MCF 10A (cell line): Measurements from ENCODE around the gene BUD13. TPM values are rescaled to one million over a fixed set of nuclear protein-coding genes. Genes with fewer than 3 reads are reported as not detected.
"Not testable (repeated sequence)": the region's sequence is repeated elsewhere in the genome, so short reads cannot be mapped to it uniquely, and the experiment has no call there.

Experiments used
- BruUV-seq: library from RNA; stranded (reverse); fragments of 400-500 nt; replicated peaks from 2 replicates; lab custom pipeline; 2021; lab: Mats Ljungman, UMichigan
- CTCF ChIA-PET: fragments of 300-600 bp; sonication (Branson Sonifier 250); formaldehyde crosslinking; extraction: SDS; loops from one replicate; lab custom pipeline; 2021; ENCODE audit warnings: antibody characterized with exemption, inconsistent platforms; lab: Yijun Ruan, JAX
- POLR2A ChIA-PET: fragments of 300-600, 350-650 bp; sonication (Branson Sonifier 250); formaldehyde crosslinking; extraction: SDS; loops from one replicate; lab custom pipeline; 2020; ENCODE audit warnings: antibody characterized with exemption, inconsistent platforms; lab: Yijun Ruan, JAX
- DNase-seq: peaks from one replicate; pipeline ENCODE4 v3.0.0-alpha.2; 2018; ENCODE audit not compliant: unreplicated experiment
- H3K27ac Mint-ChIP-seq: one replicate; pipeline ENCODE4 v1.8.0; 2022; ENCODE audit warnings: mild to moderate bottlenecking, low read depth, mixed read lengths; ENCODE audit not compliant: unreplicated experiment
- H3K27me3 Mint-ChIP-seq: one replicate; pipeline ENCODE4 v1.8.0; 2022; ENCODE audit warnings: mixed read lengths; ENCODE audit not compliant: insufficient read depth, unreplicated experiment
- H3K36me3 Mint-ChIP-seq: one replicate; pipeline ENCODE4 v1.8.0; 2022; ENCODE audit warnings: mild to moderate bottlenecking, moderate library complexity, mixed read lengths; ENCODE audit not compliant: insufficient read depth, unreplicated experiment
- H3K4me1 Mint-ChIP-seq: one replicate; pipeline ENCODE4 v1.8.0; 2022; ENCODE audit warnings: mixed read lengths; ENCODE audit not compliant: insufficient read depth, unreplicated experiment
- H3K4me3 Mint-ChIP-seq: one replicate; pipeline ENCODE4 v1.8.0; 2022; ENCODE audit warnings: mild to moderate bottlenecking, moderate library complexity, mixed read lengths; ENCODE audit not compliant: unreplicated experiment
- H3K9me3 Mint-ChIP-seq: one replicate; pipeline ENCODE4 v1.8.0; 2022; ENCODE audit warnings: mixed read lengths; ENCODE audit not compliant: unreplicated experiment
- CTCF ChIP-seq: fragments of 200-600 bp; IDR thresholded peaks from one replicate; pipeline ENCODE4 v1.8.0; 2022; ENCODE audit warnings: antibody characterized with exemption, mild to moderate bottlenecking; ENCODE audit not compliant: unreplicated experiment
- intact Hi-C: fragments of 100-400 bp; cut with micrococcal nuclease; formaldehyde crosslinking; loops from 2 replicates; pipeline ENCODE4 v1.14.1; 2022
- total RNA-seq: library from RNA; stranded (reverse); gene quantifications from 2 replicates; pipeline ENCODE4 v1.2.3, GENCODE V29; 2022

BUD13 gene
- total RNA-seq, 1 experiment from 2014 or later: 15.1 TPM

GRCh38 chr11:116771935-116772334 is 852 bp downstream of the BUD13 start:
- H3K36me3 Mint-ChIP-seq: peaks cover 42% of the 10 kb centered on the region
- TF ChIP-seq CTCF: no peak
- intact Hi-C loops: loop anchor here (5.0 kb wide), 1 partner anchor 335 kb away; no protein-coding TSS in a partner anchor
- TSS peak; percentile 58 for BruUV-seq
- ChIA-PET CTCF (interaction anchor here (0.6 to 1.4 kb wide), 2 partner anchors 64 to 1792 kb away, joined by 3 to 6 read pairs; no protein-coding TSS in a partner anchor), POLR2A (interaction anchor here (0.7 to 5.8 kb wide), 9 partner anchors 8 to 373 kb away, joined by 3 to 59 read pairs (median 4); partner anchors contain the start of genes PAFAH1B2 and ZPR1)
- DNase-seq: no peak
- no peaks in the 10 kb centered on the region for H3K27me3 Mint-ChIP-seq
- peak overlapping the region; percentile 97 for H3K4me3 Mint-ChIP-seq
- peak overlapping the region; percentile 98 for H3K27ac Mint-ChIP-seq
- H3K4me1 Mint-ChIP-seq: peaks cover 25% of the 10 kb centered on the region
- H3K9me3 Mint-ChIP-seq: no peaks in the 10 kb centered on the region

- Mint-ChIP-seq H3K4me3 (no peak overlapping the region), H3K4me1 (no peaks in the 10 kb centered on the region), H3K9me3 (no peaks in the 10 kb centered on the region), H3K36me3 (peaks cover 63% of the 10 kb centered on the region), H3K27me3 (no peaks in the 10 kb centered on the region), H3K27ac (no peak overlapping the region)
- BruUV-seq: no TSS peak
- POLR2A ChIA-PET: interaction anchor here (0.6 to 1.3 kb wide), 2 partner anchors 10 to 19 kb away, joined by 3 read pairs; no protein-coding TSS in a partner anchor
- no peak for DNase-seq
- CTCF ChIA-PET: interaction anchor here (1.1 kb wide), 1 partner anchor 28 kb away, joined by 3 read pairs; no protein-coding TSS in a partner anchor
- TF ChIP-seq CTCF: no peak
- intact Hi-C loops: no loop called here
Measured at GRCh38 chr11:116762132-116762531, 10.7 kb downstream of the BUD13 start.

- not testable (repeated sequence) for BruUV-seq
- peaks cover 70% of the 10 kb centered on the region for H3K36me3 Mint-ChIP-seq
Measured at GRCh38 chr11:116756044-116756443, 16.7 kb downstream of the BUD13 start.

GRCh38 chr11:116750070-116750718 is 22.6 kb downstream of the BUD13 start:
- DNase-seq: no peak
- POLR2A ChIA-PET: interaction anchor here (0.6 to 1.1 kb wide), 3 partner anchors 7 to 49 kb away, joined by 3 read pairs; no protein-coding TSS in a partner anchor
- intact Hi-C loops: no loop called here
- Mint-ChIP-seq H3K36me3 (peaks cover 40% of the 10 kb centered on the region), H3K4me1 (no peaks in the 10 kb centered on the region), H3K9me3 (no peaks in the 10 kb centered on the region), H3K4me3 (no peak overlapping the region), H3K27me3 (no peaks in the 10 kb centered on the region), H3K27ac (no peak overlapping the region)
- CTCF ChIA-PET: interaction anchor here (1.1 to 3.8 kb wide), 5 partner anchors 8 to 86 kb away, joined by 3 to 33 read pairs (median 3); no protein-coding TSS in a partner anchor
- no peak for TF ChIP-seq CTCF
- BruUV-seq: no TSS peak

More at GRCh38 chr11:116756044-116756443, 16.7 kb downstream of the BUD13 start:
- H3K27ac Mint-ChIP-seq, DNase-seq, H3K9me3 Mint-ChIP-seq, POLR2A ChIA-PET, H3K4me1 Mint-ChIP-seq, H3K27me3 Mint-ChIP-seq, H3K4me3 Mint-ChIP-seq, intact Hi-C loops: not testable (repeated sequence)
- CTCF ChIA-PET: interaction anchor here (1.9 kb wide), 2 partner anchors 13 to 23 kb away, joined by 9 read pairs; no protein-coding TSS in a partner anchor
